Measurements from ENCODE around the gene SREBF1.

- no peak for TF ChIP-seq CTCF (IDR thresholded peaks at IDR 0.05)
- TF ChIP-seq TCF7L2 (IDR thresholded peaks at IDR 0.05; ENCODE audit: low read depth, low read length): no peak
- no peak for TF ChIP-seq REST (IDR thresholded peaks at IDR 0.05; ENCODE audit: insufficient read depth in 1 of 2, low read depth in 2 of 2, low read length in 1 of 2)
Measured at GRCh38 chr17:17816831-17817551, 19.8 kb downstream of the SREBF1 start.
